GM18517 (cell line): Measurements from ENCODE around the gene TMEM63A.
A peak's percentile ranks its signal among the peaks of the same experiment; 100 is the strongest.
"Not testable (repeated sequence)": the region's sequence is repeated elsewhere in the genome, so short reads cannot be mapped to it uniquely, and the experiment has no call there.

Source experiments
- ATAC-seq: cut with Tn5 transposase; IDR thresholded peaks from one replicate; pipeline ENCODE4 v1.9.1; 2021; ENCODE audit warnings: mild to moderate bottlenecking, moderate library complexity; ENCODE audit not compliant: unreplicated experiment

TMEM63A gene

GRCh38 chr1:225909477-225909876, 27.3 kb upstream of the TMEM63A start:
- no peak for ATAC-seq

GRCh38 chr1:225908773-225909172, 26.6 kb upstream of the TMEM63A start:
- ATAC-seq, result no peak

GRCh38 chr1:225908013-225908640, 25.9 kb upstream of the TMEM63A start:
- no peak for ATAC-seq

- no peak for ATAC-seq
Observed at GRCh38 chr1:225907341-225907740, 25.2 kb upstream of the TMEM63A start.

- no peak for ATAC-seq
Observed at GRCh38 chr1:225906467-225906866, 24.3 kb upstream of the TMEM63A start.

- no peak for ATAC-seq
Observed at GRCh38 chr1:225903623-225904022, 21.4 kb upstream of the TMEM63A start.

- ATAC-seq, result no peak
Observed at GRCh38 chr1:225899044-225899925, 17.1 kb upstream of the TMEM63A start.

GRCh38 chr1:225897595-225898514, 15.7 kb upstream of the TMEM63A start:
- no peak for ATAC-seq

GRCh38 chr1:225896937-225897549, 14.9 kb upstream of the TMEM63A start:
- peak; percentile 100 for ATAC-seq

- no peak for ATAC-seq
Observed at GRCh38 chr1:225896494-225896893, 14.3 kb upstream of the TMEM63A start.

- ATAC-seq, result no peak
Observed at GRCh38 chr1:225892307-225892706, 10.1 kb upstream of the TMEM63A start.

- ATAC-seq, result no peak
Observed at GRCh38 chr1:225891229-225891972, 9.2 kb upstream of the TMEM63A start.

GRCh38 chr1:225890346-225891228, 8.4 kb upstream of the TMEM63A start:
- no peak for ATAC-seq

GRCh38 chr1:225889743-225890142, 7.6 kb upstream of the TMEM63A start:
- ATAC-seq, result no peak

- ATAC-seq, result no peak
Observed at GRCh38 chr1:225888898-225889601, 6.9 kb upstream of the TMEM63A start, which contains the start of gene LEFTY1. Gene LEFTY1, minus strand, starts transcription at chr1:225889146. Its CDS starts 80 bp downstream, at chr1:225889066.

GRCh38 chr1:225888289-225888897, 6.2 kb upstream of the TMEM63A start:
- no peak for ATAC-seq

- ATAC-seq, result not testable (repeated sequence)
Observed at GRCh38 chr1:225887554-225888288, 5.5 kb upstream of the TMEM63A start.
